ENCODE measurements around the gene VAPA.

DNA sequence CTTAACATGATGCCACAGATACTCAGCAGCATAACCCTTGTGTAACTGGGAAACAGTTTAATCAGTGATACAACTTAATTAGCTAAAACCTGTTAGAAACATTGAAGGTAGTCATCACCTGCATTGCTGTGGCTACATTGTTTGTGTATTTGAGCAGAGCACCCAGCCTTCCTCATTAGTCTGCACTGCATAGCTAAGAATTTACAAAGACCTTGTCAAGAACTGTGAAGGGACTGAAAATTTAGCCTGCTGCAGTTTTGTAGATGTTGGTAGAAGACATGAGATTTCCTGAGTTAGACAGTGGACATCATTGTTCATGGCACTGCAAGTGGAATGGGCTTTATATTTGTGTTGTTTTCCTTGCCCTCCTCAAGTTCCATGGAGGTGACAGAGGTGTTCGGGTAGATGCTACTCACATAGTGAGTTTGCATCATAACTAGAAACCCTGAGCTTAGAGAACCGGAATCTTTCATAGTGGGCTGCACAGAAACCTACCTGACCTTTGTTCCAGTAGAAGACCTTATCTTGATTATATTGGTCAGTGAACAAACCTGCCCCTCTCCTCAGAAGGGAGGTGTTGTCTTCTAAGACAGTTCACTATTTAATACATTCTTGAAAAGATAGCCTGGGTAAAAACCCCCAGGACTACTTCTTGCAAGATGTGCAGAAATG, 12.5 kb downstream of the VAPA start:
- TF ChIP-seq CTCF (IDR thresholded peaks at IDR 0.05; ENCODE audit: extremely low read depth in 1 of 2, insufficient read depth in 1 of 2, low read depth in 1 of 2, low read length in 2 of 2) (no peak), EZH2 (IDR thresholded peaks at IDR 0.05; ENCODE audit: borderline replicate concordance, low read depth, low read length, severe bottlenecking) (no peak), POLR2A (IDR thresholded peaks at IDR 0.05; ENCODE audit: low read depth, low read length) (no peak), POLR2AphosphoS5 (IDR thresholded peaks at IDR 0.05; ENCODE audit: insufficient read depth, low read depth, low read length) (no peak), FOS (IDR thresholded peaks at IDR 0.05; ENCODE audit: borderline replicate concordance, insufficient read depth, low read length) (no peak), MYC (IDR thresholded peaks at IDR 0.05; ENCODE audit: low read depth, low read length) (no peak)
- TF ChIP-seq, protein P1, sequence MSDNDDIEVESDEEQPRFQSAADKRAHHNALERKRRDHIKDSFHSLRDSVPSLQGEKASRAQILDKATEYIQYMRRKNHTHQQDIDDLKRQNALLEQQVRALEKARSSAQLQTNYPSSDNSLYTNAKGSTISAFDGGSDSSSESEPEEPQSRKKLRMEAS (IDR thresholded peaks at IDR 0.05; ENCODE audit: insufficient read depth, insufficient read length), result no peak
